IMR-90 (cell line): Measurements from ENCODE around the gene CEMP1. TPM values are rescaled to one million over a fixed set of nuclear protein-coding genes. Genes with fewer than 3 reads are reported as not detected.
A peak's percentile ranks its signal among the peaks of the same experiment; 100 is the strongest.

Experiments used
- ATAC-seq: fragments of 200-7000 bp; cut with Tn5 transposase; 2 replicates; pipeline ENCODE4 v1.9.1; 2020; ENCODE audit warnings: low read depth, mild to moderate bottlenecking, moderate library complexity
- BruUV-seq: library from RNA; stranded (reverse); fragments of 400-500 nt; replicated peaks from 2 replicates; lab custom pipeline; 2021; lab: Mats Ljungman, UMichigan
- CTCF ChIA-PET: fragments of 300-600 bp; formaldehyde crosslinking; extraction: SDS; loops from one replicate; lab custom pipeline; 2021; ENCODE audit warnings: antibody characterized with exemption; lab: Yijun Ruan, JAX
- POLR2A ChIA-PET: fragments of 300-600 bp; sonication (Branson Sonifier 250); formaldehyde crosslinking; loops from one replicate; lab custom pipeline; 2022; ENCODE audit warnings: antibody characterized with exemption; ENCODE audit not compliant: unreplicated experiment; lab: Charles Lee
- DNase-seq: peaks from one replicate; pipeline ENCODE4 v3.0.0; 2013
- H2AFZ ChIP-seq: replicated peaks from 2 replicates; pipeline ENCODE3; 2013; ENCODE audit warnings: low read length, mild to moderate bottlenecking; ENCODE audit not compliant: poor library complexity
- H2AK5ac ChIP-seq: 2 replicates; pipeline ENCODE4 v1.6.1; 2013; ENCODE audit warnings: low read depth, low read length, inconsistent platforms
- H2AK9ac ChIP-seq: replicated peaks from 2 replicates; pipeline ENCODE3; 2013; ENCODE audit warnings: mild to moderate bottlenecking, low read depth, low read length, moderate library complexity; ENCODE audit not compliant: poor library complexity
- H2BK120ac ChIP-seq: 2 replicates; pipeline ENCODE4 v1.6.1; 2013; ENCODE audit warnings: low read depth, low read length, inconsistent platforms
- H2BK15ac ChIP-seq: 3 replicates; pipeline ENCODE4 v1.6.1; 2013; ENCODE audit warnings: low read depth, low read length, inconsistent platforms
- H2BK20ac ChIP-seq: 2 replicates; pipeline ENCODE4 v1.6.1; 2013; ENCODE audit warnings: low read depth, mild to moderate bottlenecking, inconsistent platforms, low read length, moderate library complexity
- H2BK5ac ChIP-seq: 2 replicates; pipeline ENCODE4 v1.6.1; 2013; ENCODE audit warnings: mild to moderate bottlenecking, low read depth, low read length, inconsistent platforms; ENCODE audit not compliant: poor library complexity, severe bottlenecking
- H3K14ac ChIP-seq: replicated peaks from 2 replicates; pipeline ENCODE4 v1.6.1; 2013; ENCODE audit warnings: low read depth, low read length, inconsistent platforms
- H3K18ac ChIP-seq: 2 replicates; pipeline ENCODE4 v1.6.1; 2013; ENCODE audit warnings: low read depth, low read length, control low read depth
- H3K23ac ChIP-seq: 2 replicates; pipeline ENCODE4 v1.6.1; 2013; ENCODE audit warnings: low read depth, low read length, inconsistent platforms
- H3K27ac ChIP-seq: 2 replicates; pipeline ENCODE4 v1.5.1; 2013; ENCODE audit warnings: mild to moderate bottlenecking, control low read depth, low read length; ENCODE audit not compliant: insufficient read depth
- H3K27me3 ChIP-seq: 2 replicates; pipeline ENCODE4 v1.6.1; 2013; ENCODE audit warnings: low read length; ENCODE audit not compliant: control insufficient read depth, insufficient read depth
- H3K36me3 ChIP-seq: 2 replicates; pipeline ENCODE4 v1.6.1; 2013; ENCODE audit warnings: low read length, mixed read lengths; ENCODE audit not compliant: control insufficient read depth, insufficient read depth
- H3K4ac ChIP-seq: 2 replicates; pipeline ENCODE4 v1.6.1; 2013; ENCODE audit warnings: low read depth, low read length, inconsistent platforms
- H3K4me1 ChIP-seq: 2 replicates; pipeline ENCODE4 v1.6.1; 2013; ENCODE audit warnings: low read length, mixed read lengths; ENCODE audit not compliant: control insufficient read depth, insufficient read depth
- H3K4me2 ChIP-seq: 2 replicates; pipeline ENCODE4 v1.6.1; 2013; ENCODE audit warnings: low read depth, mild to moderate bottlenecking, control low read depth, low read length, moderate library complexity
- H3K4me3 ChIP-seq: 2 replicates; pipeline ENCODE4 v1.5.1; 2013; ENCODE audit warnings: low read depth, mild to moderate bottlenecking, control low read depth, low read length, moderate library complexity; ENCODE audit not compliant: insufficient read depth
- H3K56ac ChIP-seq: 2 replicates; pipeline ENCODE4 v1.6.1; 2013; ENCODE audit warnings: low read length, inconsistent platforms; ENCODE audit not compliant: insufficient read depth; ENCODE audit errors: extremely low read depth
- H3K79me1 ChIP-seq, 2 experiments: 2 replicates each; pipeline ENCODE4 v1.6.1; 2013; ENCODE audit warnings: low read length in 2 of 2, inconsistent platforms in 1 of 2, low read depth in 1 of 2
- H3K9ac ChIP-seq: 2 replicates; pipeline ENCODE4 v1.6.1; 2013; ENCODE audit warnings: low read depth, low read length, control low read depth
- H3K9me1 ChIP-seq: 2 replicates; pipeline ENCODE4 v1.6.1; 2013; ENCODE audit warnings: low read length, inconsistent platforms; ENCODE audit not compliant: insufficient read depth
- H3K9me3 ChIP-seq: 2 replicates; pipeline ENCODE4 v1.6.1; 2013; ENCODE audit warnings: low read length; ENCODE audit not compliant: control insufficient read depth, insufficient read depth
- H4K20me1 ChIP-seq: 2 replicates; pipeline ENCODE4 v1.6.1; 2013; ENCODE audit warnings: low read length, inconsistent platforms; ENCODE audit not compliant: insufficient read depth
- H4K5ac ChIP-seq: 2 replicates; pipeline ENCODE4 v1.6.1; 2013; ENCODE audit warnings: mild to moderate bottlenecking, low read depth, low read length, control low read depth
- H4K8ac ChIP-seq, 2 experiments: 2 replicates each; pipeline ENCODE4 v1.6.1; 2013; ENCODE audit warnings: low read depth in 2 of 2, low read length in 2 of 2, control low read depth in 1 of 2, inconsistent platforms in 1 of 2
- H4K91ac ChIP-seq: 2 replicates; pipeline ENCODE4 v1.6.1; 2013; ENCODE audit warnings: low read depth, low read length, inconsistent platforms; ENCODE audit not compliant: insufficient read depth
- CEBPB ChIP-seq: IDR thresholded peaks from 2 replicates; pipeline ENCODE4 v1.6.1; 2012; ENCODE audit warnings: low read depth, low read length, improper control_type of control experiment
- FOS ChIP-seq: fragments of 150-350 bp; IDR thresholded peaks from 2 replicates; pipeline ENCODE4 v1.6.1; 2016; ENCODE audit warnings: low read depth, low read length
- MXI1 ChIP-seq: IDR thresholded peaks from 2 replicates; pipeline ENCODE4 v1.6.1; 2012; ENCODE audit warnings: low read depth, mild to moderate bottlenecking, low read length, moderate library complexity, borderline replicate concordance
- RAD21 ChIP-seq: IDR thresholded peaks from 2 replicates; pipeline ENCODE4 v1.6.1; 2012; ENCODE audit warnings: low read length, improper control_type of control experiment
- SMC3 ChIP-seq: fragments of 150-350 bp; IDR thresholded peaks from 2 replicates; pipeline ENCODE4 v1.6.1; 2016; ENCODE audit warnings: low read depth, mild to moderate bottlenecking, antibody characterized with exemption, low read length, moderate library complexity
- USF2 ChIP-seq: fragments of 150-350 bp; IDR thresholded peaks from 2 replicates; pipeline ENCODE4 v1.6.1; 2017; ENCODE audit warnings: mild to moderate bottlenecking, antibody characterized with exemption, low read length, low read depth
- WGBS, 2 experiments: methylation state at CpG; one replicate each; pipeline versions ENCODE4 v1.1.5 to v1.1.7; 2013; ENCODE audit warnings: missing lambda C conversion rate in 2 of 2; ENCODE audit not compliant: insufficient read length in 1 of 2; ENCODE audit errors: extremely low coverage in 2 of 2; 5-methylcytosine and 5-hydroxymethylcytosine counted together
- dilution Hi-C: fragments of 300-500 bp; cut with HindIII; formaldehyde crosslinking; loops from one replicate; pipeline ENCODE4 v1.14.3; 2018; ENCODE audit warnings: low sequenced_read_pairs; ENCODE audit not compliant: unreplicated experiment
- in situ Hi-C: fragments of 300-500 bp; cut with MboI; formaldehyde crosslinking; loops from 3 replicates; pipeline ENCODE4 v1.14.3; 2019; ENCODE audit warnings: low sequenced_read_pairs, inconsistent platforms, mixed read lengths
- intact Hi-C: fragments of 100-400 bp; cut with micrococcal nuclease; formaldehyde crosslinking; loops from 2 replicates; pipeline ENCODE4 v1.10.0; 2022
- polyA plus RNA-seq, 3 experiments: library from polyadenylated mRNA; depleted of rRNA; stranded (reverse); fragments of >200 nt; gene quantifications; 2 replicates each; pipeline ENCODE4 v1.2.3, GENCODE V29; 2012; ENCODE audit warnings: low replicate concordance in 1 of 3
- total RNA-seq: library from RNA; depleted of rRNA; stranded (reverse); fragments of >200 nt; gene quantifications from 2 replicates; pipeline ENCODE4 v1.2.3, GENCODE V29; 2012

CEMP1 gene
- total and polyA plus RNA-seq, 2 of the 4 experiments (the other 2 are of a cell fraction), result not detected

GRCh38 chr16:2484898-2485508 lies 46.2 kb downstream of the CEMP1 start:
- ATAC-seq (no peak), DNase-seq (no peak)
- H3K79me1 ChIP-seq, result peaks cover 37 to 70% of the 10 kb centered on the region in 2 experiments
- no peak overlapping the region for H2BK20ac ChIP-seq
- H2BK5ac ChIP-seq, result no peak overlapping the region
- ChIA-PET POLR2A (interaction anchor here (0.6 kb wide), 1 partner anchor 244 kb away, joined by 3 read pairs; no protein-coding TSS in a partner anchor), CTCF (no interaction called here)
- no peak overlapping the region for H3K4me3 ChIP-seq
- no TSS peak for BruUV-seq
- H3K18ac ChIP-seq, result no peak overlapping the region
- H4K20me1 ChIP-seq, result peaks cover 17% of the 10 kb centered on the region
- no peak overlapping the region for H3K27ac ChIP-seq
- H2AK9ac ChIP-seq, result peak overlapping the region; percentile 25
- H3K4ac ChIP-seq, result no peak overlapping the region
- no peak overlapping the region for H2AK5ac ChIP-seq
- no peak overlapping the region for H4K8ac ChIP-seq
- H3K23ac ChIP-seq, result no peak overlapping the region
- peaks cover 11% of the 10 kb centered on the region; the same call in 1 of the 2 replicates for H3K9me1 ChIP-seq
- H3K4me1 ChIP-seq, result peaks cover 28% of the 10 kb centered on the region
- no peak overlapping the region for H3K4me2 ChIP-seq
- dilution Hi-C loops (no loop called here), in situ Hi-C loops (no loop called here), intact Hi-C loops (no loop called here)
- H2BK120ac ChIP-seq, result no peak overlapping the region
- no peak overlapping the region for H2BK15ac ChIP-seq
- H3K9me3 ChIP-seq, result no peaks in the 10 kb centered on the region
- no peak overlapping the region for H3K9ac ChIP-seq
- no peak overlapping the region for H2AFZ ChIP-seq
- H3K27me3 ChIP-seq, result no peaks in the 10 kb centered on the region
- H3K56ac ChIP-seq, result no peak overlapping the region
- no peaks in the 10 kb centered on the region for H3K36me3 ChIP-seq
- no peak overlapping the region for H4K5ac ChIP-seq
- TF ChIP-seq USF2 (no peak), SMC3 (no peak), RAD21 (no peak), CEBPB (peak; percentile 60), FOS (no peak), MXI1 (no peak)
- no peak overlapping the region for H3K14ac ChIP-seq
- WGBS, 2 experiments, result 80% methylated on average over 2 of the region's 13 CpGs; no CpG with 5 or more reads in 1 of the 2 experiments
- no peak overlapping the region for H4K91ac ChIP-seq
